NCI-H1092 (cell line): Measurements from ENCODE around the gene XCR1.
"Not testable (repeated sequence)": the region's sequence is repeated elsewhere in the genome, so short reads cannot be mapped to it uniquely, and the experiment has no call there.

ENCODE experiments used
- DNase-seq: peaks from one replicate; lab custom pipeline; 2025; lab: John Stamatoyannopoulos, UW

XCR1 gene

GRCh38 chr3:46038916-46039315, 11.6 kb upstream of the XCR1 start:
- no peak for DNase-seq

DNA sequence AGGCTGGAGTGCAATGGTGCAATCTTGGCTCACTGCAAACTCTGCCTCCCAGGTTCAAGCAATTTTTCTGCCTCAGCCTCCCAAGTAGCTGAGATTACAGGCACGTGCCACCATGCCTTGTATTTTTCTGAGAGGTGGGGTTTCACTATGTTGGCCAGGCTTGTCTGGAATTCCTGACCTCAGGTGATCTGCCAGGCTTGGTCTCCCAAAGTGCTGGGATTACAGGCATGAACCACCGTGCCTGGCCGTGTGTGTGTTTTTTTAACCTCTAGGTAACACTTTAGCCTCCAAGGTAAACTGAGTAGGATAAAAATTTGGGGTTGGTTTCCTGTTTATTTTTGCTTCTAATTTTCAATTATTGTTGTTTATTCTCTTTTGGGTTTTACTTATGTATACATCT, 10.8 kb upstream of the XCR1 start:
- not testable (repeated sequence) for DNase-seq

DNA sequence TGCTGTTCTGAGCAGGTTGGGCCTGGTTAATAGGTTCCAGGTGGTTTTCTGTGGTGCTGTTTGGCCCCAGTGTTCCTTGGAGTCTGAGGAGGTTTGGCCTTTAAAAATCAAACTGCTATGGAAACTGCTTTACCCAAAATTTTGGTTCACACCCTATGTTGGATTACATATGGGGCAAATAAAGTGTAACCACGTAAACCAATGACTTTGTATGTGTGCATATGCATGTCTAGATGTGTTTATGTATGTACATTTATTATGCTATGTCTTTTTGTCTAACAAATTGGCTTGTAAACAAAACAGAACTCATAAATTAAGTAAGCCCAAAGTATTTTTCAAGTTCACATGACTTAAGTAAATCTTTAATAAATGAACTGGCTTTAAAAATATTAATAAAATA, 8.9 kb upstream of the XCR1 start:
- no peak for DNase-seq

GRCh38 chr3:46031747-46032146, 4.5 kb upstream of the XCR1 start:
- no peak for DNase-seq

DNA sequence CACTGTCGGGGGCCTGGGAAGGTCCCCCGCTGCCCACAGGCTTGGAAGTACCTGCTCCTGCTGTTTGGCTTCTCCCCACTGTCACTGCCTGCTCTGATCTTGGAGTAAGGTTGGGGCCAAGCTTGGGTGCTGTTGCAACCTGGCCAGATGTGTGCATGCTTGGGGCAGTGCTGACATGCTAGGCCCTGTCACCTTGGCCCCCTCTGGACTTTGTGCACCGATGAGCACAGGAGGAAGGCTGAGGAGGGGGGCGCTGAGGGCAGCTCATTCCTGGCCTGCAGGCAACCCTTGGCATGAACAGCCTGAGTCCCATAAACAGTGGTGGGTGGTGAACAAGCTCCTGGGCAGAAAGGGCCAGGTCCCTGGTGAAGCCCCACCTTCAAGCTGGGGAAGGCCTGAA, 4.0 kb upstream of the XCR1 start:
- no peak for DNase-seq

- DNase-seq: no peak
Observed at GRCh38 chr3:46030626-46031025, 3.3 kb upstream of the XCR1 start.

GRCh38 chr3:46029953-46030543, 2.8 kb upstream of the XCR1 start:
- no peak for DNase-seq

- DNase-seq: no peak
Observed at GRCh38 chr3:46027736-46028397, 584 bp upstream of the XCR1 start.

GRCh38 chr3:46025139-46025538, 2.1 kb downstream of the XCR1 start:
- no peak for DNase-seq

- DNase-seq: no peak
Observed at GRCh38 chr3:46024131-46024530, 3.2 kb downstream of the XCR1 start.

DNA sequence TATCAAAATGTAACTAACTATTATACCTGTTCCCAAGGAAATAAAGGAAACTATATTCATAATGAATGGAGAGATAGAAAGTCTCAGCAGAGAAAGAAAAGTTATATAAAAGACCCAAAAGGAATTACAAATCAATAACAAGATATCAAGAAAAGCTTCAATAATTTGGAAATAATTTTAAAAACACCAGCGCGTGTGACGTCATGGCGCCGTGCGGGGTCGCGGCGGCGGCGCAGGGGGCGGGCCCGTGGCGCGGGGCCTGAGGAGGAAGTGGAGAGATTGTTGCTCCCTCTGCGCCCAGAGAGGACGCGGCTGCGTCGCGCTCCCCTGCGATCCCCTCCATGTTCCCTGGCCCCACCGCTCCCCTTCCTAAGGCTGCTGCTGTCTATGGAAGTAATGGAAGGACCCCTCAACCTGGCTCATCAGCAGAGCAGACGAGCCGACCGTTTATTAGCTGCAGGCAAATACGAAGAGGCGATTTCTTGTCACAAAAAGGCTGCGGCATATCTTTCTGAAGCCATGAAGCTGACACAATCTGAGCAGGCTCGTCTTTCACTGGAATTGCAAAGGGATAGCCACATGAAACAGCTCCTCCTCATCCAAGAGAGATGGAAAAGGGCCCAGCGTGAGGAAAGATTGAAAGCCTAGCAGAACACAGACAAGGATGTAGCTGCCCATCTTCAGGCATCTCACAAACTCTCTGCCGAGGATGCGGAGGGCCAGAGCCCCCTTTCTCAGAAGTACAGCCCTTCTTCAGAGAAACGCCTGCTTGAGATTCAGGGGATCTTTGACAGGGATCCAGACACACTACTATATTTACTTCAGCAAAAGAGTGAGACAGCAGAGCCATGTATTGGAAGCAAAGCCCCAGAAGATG, 4.1 kb downstream of the XCR1 start:
- no peak for DNase-seq

GRCh38 chr3:46021516-46021915, 5.8 kb downstream of the XCR1 start:
- DNase-seq: no peak

GRCh38 chr3:46020766-46021510, 6.3 kb downstream of the XCR1 start:
- no peak for DNase-seq

DNA sequence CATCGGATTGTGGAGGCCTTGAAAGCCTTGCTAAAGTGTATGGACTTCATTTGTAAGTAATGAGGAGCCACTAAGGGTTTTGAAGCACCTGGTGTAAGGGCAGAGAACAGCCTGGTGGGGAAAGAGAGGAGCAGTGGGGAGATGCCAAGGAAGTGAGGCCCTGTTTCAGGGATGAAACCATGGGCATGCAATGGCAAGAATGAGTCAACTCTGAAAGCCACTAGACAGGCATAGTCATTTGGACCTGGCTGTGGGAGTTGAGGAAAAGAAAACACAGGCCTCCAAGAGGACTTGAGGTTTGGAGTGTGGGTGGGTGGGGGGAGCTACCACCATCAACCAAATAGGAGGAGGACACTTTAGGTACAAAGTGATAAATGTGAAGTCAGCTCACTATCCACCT, 7.6 kb downstream of the XCR1 start:
- no peak for DNase-seq

- no peak for DNase-seq
Observed at GRCh38 chr3:46017720-46018119, 9.6 kb downstream of the XCR1 start.

DNA sequence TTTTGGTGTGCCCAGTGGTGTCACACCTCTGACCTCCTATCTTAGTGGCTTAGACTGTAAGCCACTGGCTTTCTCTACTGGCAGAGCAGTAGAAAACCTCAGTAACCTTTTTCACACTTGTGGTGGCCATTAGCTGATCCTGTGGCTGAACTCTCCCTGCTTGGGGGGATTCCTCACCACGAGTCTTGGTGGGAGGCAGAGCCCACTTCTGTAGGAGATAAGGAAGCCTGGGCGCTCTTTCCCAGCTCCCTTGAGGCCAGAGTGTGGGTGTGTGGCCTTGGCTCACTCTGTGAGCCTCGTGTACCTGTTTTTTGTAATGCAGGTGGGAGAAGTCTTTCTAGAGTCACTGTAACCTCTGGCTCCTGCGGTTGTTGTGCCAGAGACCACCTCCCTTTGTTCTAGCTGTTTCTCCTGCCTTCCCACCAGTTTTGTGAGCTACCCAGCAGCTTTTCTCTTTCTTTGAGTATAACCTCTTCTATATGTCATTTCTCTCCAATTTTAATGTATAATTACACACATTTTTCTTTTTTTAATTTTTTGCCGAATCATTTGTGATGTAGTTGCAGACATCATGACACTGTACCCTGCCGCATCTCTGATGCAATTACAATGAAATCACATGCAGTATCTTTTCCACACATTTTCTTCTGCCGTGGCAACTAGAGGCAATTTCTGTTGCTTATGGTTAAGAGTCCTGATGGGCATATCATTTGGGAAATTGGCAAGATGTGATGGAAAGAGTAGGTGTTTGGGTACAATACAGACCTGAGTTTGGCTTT, 13.8 kb downstream of the XCR1 start:
- DNase-seq: no peak

DNA sequence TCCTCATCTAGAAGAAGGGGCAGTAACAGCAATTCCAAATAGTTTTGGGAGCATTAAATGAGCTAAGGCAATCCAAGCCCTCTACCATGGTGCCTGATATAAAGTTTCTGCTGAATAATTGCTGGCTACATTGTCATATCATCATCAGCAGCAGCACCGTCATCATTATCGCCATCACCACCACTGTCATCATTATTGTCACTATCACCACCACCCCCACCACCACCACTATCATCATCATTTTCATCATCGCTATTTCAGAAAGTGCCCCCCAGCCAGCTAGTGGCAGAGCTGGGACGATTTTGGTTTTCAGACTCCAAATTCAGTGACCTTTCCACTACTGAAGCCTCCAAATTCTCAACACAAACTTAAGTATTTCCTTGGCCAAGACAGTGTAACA, 15.0 kb downstream of the XCR1 start:
- no peak for DNase-seq

GRCh38 chr3:46010519-46011113, 16.7 kb downstream of the XCR1 start:
- no peak for DNase-seq

DNA sequence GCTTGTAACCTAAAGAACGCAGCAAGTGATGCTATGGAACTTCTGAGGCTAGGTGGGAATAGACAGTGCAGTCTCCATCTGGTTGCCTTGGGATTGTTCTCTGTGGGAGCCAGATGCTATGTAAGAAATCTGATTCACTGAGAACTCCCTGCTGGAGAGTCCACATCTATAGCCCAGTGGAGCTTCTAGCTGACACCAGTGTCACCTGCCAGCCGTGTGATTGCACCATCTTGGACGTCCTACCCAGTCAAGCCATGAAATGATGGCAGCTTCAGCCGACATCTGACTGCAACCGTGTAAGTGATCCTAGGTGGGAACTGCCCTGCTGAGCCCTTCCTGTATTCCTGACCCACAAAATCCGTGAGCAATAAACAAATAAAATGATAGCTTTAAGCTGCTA, 19.2 kb downstream of the XCR1 start:
- no peak for DNase-seq

- DNase-seq: no peak
Observed at GRCh38 chr3:46007280-46007679, 20.0 kb downstream of the XCR1 start.
